HG02938 (cell line): ENCODE data around the gene ATP5PD.
"Not testable (repeated sequence)": the region's sequence is repeated elsewhere in the genome, so short reads cannot be mapped to it uniquely, and the experiment has no call there.

Experiments used
- ATAC-seq: cut with Tn5 transposase; IDR thresholded peaks from one replicate; pipeline ENCODE4 v1.9.1; 2021; ENCODE audit warnings: mild to moderate bottlenecking, moderate library complexity; ENCODE audit not compliant: unreplicated experiment

The ATP5PD gene

DNA sequence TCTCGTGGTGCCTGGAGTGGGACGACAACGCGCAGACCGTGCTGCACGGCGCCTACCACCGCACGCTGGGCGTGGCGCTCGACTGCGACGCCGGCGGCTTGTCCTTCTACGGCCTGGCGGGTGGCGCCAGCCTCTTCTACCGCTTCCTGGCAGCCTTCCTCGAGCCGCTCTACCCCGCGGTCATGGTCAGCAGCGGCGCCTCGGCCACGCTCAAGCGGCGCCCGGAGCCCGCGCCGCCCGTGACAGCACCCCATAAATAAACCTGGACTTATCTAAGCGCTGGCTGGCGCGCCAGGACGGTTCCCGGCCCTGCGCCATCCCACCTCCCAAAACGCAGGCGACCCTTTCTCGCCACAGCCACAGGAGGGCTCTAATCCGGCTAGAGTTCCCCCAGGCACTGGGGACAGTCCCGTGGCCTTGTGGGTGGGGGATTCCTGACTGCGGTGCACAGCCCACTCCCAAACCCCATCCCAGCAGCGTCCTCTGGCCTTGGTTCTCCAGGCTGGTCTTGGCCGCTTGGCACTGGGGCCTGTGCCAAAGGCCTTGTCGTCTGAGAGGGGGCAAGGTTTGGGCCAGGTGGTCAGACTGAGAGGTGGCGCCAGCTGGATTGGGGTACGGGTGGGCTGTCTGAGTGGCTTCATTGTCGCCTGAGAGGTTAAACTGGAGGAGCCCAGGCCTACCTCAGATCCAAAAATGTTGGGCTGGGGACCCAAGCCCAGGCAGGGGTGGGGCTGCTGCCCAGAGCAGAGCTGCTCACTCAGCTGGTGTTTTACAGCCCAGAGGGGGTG, 30.9 kb upstream of the ATP5PD start:
- no peak for ATAC-seq

- no peak for ATAC-seq
Observed at GRCh38 chr17:75077072-75077495, 30.3 kb upstream of the ATP5PD start.

GRCh38 chr17:75075597-75076336, 29.0 kb upstream of the ATP5PD start:
- ATAC-seq = no peak

GRCh38 chr17:75074532-75074931, 27.8 kb upstream of the ATP5PD start:
- ATAC-seq = no peak

DNA sequence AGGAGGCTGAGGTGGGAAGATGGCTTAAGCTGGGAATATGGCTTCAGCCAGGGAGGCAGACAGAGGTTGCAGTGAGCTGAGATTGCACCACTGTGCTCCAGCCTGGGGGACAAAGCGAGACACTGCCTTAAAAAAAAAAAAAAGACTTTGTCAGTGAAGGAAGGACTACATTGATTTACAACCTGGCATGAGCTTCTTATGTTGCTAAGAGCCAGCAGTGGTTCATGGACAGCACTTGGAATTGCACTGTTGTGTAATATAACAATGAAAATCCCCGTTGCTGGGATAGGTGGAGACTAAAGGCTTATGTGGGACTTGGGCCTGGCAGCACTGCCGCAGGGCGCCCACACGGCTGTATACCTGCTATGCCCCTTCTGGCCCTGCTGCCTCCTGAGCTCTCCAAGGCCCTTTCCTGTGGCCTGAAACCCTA, 26.9 kb upstream of the ATP5PD start:
- no peak for ATAC-seq

DNA sequence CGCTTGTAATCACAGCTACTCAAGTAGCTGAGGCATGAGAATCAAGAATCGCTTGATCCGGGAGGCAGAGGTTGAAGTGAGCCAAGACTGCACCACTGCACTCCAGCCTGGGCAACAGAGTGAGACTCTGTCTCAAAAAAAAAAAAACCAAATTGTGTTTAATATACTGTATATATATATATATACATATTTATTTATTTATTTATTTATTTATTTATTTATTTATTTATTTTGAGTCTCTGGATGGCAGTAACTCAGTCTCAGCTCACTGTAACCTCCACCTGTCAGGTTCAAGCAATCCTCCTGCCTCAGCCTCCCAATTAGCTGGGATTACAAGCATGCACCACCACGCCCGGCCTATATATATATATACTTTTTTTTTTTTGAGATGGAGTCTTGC, 26.1 kb upstream of the ATP5PD start:
- ATAC-seq = not testable (repeated sequence)

DNA sequence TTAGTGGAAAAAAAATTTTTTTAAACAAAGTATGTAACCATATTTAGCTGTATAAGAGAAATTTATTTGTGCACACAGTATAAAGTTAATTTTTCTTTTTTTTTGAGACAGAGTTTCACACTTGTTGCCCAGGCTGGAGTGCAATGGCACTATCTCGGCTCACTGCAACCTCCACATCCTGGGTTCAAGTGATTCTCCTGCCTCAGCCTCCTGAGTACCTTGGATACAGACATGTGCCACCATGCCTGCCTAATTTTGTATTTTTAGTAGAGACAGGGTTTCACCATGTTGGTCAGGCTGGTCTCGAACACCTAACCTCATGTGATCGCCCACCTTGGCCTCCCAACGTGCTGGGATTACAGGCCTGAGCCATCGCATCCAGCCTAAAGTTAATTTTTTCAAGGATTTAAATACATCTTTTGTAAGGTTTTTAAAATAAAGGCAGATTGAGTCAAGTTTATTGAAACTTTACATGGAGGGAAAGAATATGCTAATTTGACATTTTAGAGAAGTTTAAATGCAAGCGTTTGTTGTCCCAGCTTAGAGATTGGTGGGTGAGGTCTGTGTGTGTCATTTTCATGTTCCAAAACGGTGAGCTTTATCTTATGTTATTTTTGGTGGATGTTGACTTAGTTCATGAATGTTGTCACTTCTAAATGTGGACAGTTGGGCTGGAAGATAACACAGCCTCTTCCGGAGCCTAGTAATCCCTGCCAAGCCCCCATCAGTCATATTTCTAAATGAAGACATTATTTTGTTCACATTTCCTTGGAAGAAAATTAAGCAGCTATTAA, 24.9 kb upstream of the ATP5PD start:
- ATAC-seq = not testable (repeated sequence)

- no peak for ATAC-seq
Observed at GRCh38 chr17:75069783-75070182, 23.0 kb upstream of the ATP5PD start.

GRCh38 chr17:75068750-75069149, 22.0 kb upstream of the ATP5PD start:
- no peak for ATAC-seq

GRCh38 chr17:75067856-75068255, 21.1 kb upstream of the ATP5PD start:
- no peak for ATAC-seq

GRCh38 chr17:75065562-75066151, 18.9 kb upstream of the ATP5PD start:
- ATAC-seq = no peak

GRCh38 chr17:75064867-75065561, 18.2 kb upstream of the ATP5PD start:
- ATAC-seq = no peak

DNA sequence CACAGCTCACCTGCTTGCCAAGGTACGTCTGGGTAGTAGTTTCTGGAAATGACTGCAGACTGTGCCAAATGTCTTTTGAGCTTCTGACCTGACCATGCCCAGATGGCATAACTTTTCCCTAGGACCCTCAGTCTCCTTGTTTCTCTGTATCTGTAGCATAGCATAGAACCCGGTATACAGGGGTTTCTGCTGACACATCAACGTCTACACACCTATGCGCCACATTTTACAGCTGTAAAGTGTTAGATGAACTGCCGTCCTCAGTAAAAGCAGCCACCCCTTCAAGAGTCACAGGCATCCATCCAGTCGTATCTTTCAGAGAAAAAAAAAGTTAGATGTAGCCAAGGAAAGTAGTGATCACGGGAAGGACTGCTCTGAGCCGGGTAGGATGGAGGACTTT, 17.7 kb upstream of the ATP5PD start:
- ATAC-seq = no peak

- ATAC-seq = no peak
Observed at GRCh38 chr17:75064040-75064439, 17.3 kb upstream of the ATP5PD start.

GRCh38 chr17:75063626-75064025, 16.9 kb upstream of the ATP5PD start:
- no peak for ATAC-seq

- ATAC-seq = no peak
Observed at GRCh38 chr17:75063201-75063600, 16.4 kb upstream of the ATP5PD start.

DNA sequence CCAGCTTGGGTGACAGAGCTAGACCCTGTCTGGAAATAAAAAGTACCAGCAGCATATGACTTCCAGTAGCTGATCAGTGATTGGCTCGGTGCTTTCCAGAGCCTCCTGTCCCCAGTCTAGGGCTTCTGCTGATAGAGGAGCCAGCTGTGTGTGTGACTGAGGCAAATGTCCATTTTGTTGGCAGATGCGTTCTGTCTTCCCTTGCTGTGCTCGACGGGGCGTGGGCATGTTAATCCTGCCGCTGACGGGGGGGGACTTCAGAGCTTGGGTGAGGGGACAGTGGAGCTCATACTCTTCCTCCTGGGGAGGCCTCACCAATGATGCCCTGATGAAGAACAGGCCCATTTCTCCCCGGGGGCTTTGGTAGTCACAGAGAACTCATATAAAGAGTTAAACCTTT, 14.8 kb upstream of the ATP5PD start:
- no peak for ATAC-seq

DNA sequence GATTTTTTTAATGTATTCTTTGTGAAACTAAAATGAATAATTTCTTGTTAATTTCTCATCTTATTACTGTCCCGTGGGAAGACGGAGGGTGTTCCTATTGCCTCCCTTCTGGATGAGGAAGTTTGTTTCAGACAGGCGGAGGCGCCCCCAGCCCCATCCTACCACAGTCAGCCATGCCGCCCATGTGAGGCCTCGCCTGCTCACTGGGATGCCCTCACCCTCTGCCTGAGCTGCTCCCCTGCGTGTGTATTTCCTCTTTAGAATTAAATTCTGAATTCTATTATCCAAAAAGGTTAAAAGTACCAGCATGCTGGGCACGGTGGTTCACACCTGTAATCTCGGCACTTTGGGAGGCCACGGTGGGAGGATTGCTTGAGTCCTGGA, 14.3 kb upstream of the ATP5PD start:
- no peak for ATAC-seq

DNA sequence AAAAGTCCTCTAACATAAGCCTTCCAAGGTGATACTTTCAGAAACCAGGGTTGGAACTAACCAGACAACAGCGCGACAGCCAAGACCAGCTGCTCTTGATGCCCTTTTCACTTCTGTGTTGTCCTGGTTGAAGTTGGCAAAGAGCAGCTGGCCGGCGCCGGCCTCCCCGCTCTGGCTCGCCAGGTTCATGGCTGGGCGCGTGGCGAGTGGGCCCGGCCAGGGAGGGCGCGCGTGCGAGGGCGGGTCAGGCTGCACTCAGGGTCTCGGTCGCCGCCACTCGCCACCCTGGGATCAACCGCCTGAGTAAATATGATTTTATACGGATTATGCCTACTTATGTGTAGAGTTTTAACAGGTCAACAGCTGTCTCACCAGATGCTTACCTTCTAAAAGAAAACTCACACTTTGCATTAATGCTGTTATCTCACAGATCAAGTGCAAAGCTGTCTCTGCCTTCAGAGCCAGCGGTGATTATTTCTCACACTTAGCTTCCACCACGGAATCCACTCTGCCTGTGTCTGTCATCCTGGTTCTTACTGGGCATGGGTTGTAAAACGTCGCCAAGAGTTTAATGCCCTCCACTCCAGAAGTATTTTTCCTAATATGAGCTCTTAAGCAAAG, 13.8 kb upstream of the ATP5PD start:
- no peak for ATAC-seq
